Measurements from ENCODE around the gene GAL3ST2.

Gene GAL3ST2

GRCh38 chr2:241770936-241771285, 5.7 kb upstream of the GAL3ST2 start:
- no peak for DNase-seq
- in situ Hi-C loops (cut with HindIII; ENCODE audit: low pct_ligation_motif_present, low sequenced_read_pairs) = no loop called here
- no peak for TF ChIP-seq CTCF (IDR thresholded peaks at IDR 0.05; ENCODE audit: low read depth, low read length, missing control alignments)

GRCh38 chr2:241771286-241772062, 5.1 kb upstream of the GAL3ST2 start:
- no peak for TF ChIP-seq CTCF (IDR thresholded peaks at IDR 0.05; ENCODE audit: low read depth, low read length, missing control alignments)
- no peak for DNase-seq
- no peak overlapping the region for H3K4me3 ChIP-seq (ENCODE audit: low read depth, low read length)
- no peak overlapping the region for H3K27ac ChIP-seq
- in situ Hi-C loops (cut with HindIII; ENCODE audit: low pct_ligation_motif_present, low sequenced_read_pairs) = no loop called here
- no peaks in the 10 kb centered on the region for H3K36me3 ChIP-seq (replicated peaks)
- no peaks in the 10 kb centered on the region for H3K27me3 ChIP-seq (replicated peaks)

More at GRCh38 chr2:241770936-241771285, 5.7 kb upstream of the GAL3ST2 start:
- Histone ChIP-seq H3K36me3 (replicated peaks) (no peaks in the 10 kb centered on the region), H3K27me3 (replicated peaks) (no peaks in the 10 kb centered on the region), H3K4me3 (ENCODE audit: low read depth, low read length) (no peak overlapping the region), H3K27ac (no peak overlapping the region)

GRCh38 chr2:241772063-241772499, 4.5 kb upstream of the GAL3ST2 start:
- in situ Hi-C loops (cut with HindIII; ENCODE audit: low pct_ligation_motif_present, low sequenced_read_pairs) = no loop called here
- Histone ChIP-seq H3K27me3 (replicated peaks) (no peaks in the 10 kb centered on the region), H3K36me3 (replicated peaks) (no peaks in the 10 kb centered on the region), H3K4me3 (ENCODE audit: low read depth, low read length) (no peak overlapping the region), H3K27ac (no peak overlapping the region)
- TF ChIP-seq CTCF (IDR thresholded peaks at IDR 0.05; ENCODE audit: low read depth, low read length, missing control alignments) = no peak
- DNase-seq = no peak

- in situ Hi-C loops (cut with HindIII; ENCODE audit: low pct_ligation_motif_present, low sequenced_read_pairs) = no loop called here
- H3K27me3 ChIP-seq (replicated peaks) = no peaks in the 10 kb centered on the region
Observed at GRCh38 chr2:241773511-241774418, 2.9 kb upstream of the GAL3ST2 start.

More at GRCh38 chr2:241773511-241774418, 2.9 kb upstream of the GAL3ST2 start:
- no peak overlapping the region for H3K27ac ChIP-seq
- TF ChIP-seq CTCF (IDR thresholded peaks at IDR 0.05; ENCODE audit: low read depth, low read length, missing control alignments) = no peak
- no peaks in the 10 kb centered on the region for H3K36me3 ChIP-seq (replicated peaks)
- DNase-seq = no peak
- H3K4me3 ChIP-seq (ENCODE audit: low read depth, low read length) = no peak overlapping the region
